OCI-LY1 (cell line): Measurements from ENCODE around the gene OR2V1.
"Not testable (repeated sequence)": the region's sequence is repeated elsewhere in the genome, so short reads cannot be mapped to it uniquely, and the experiment has no call there.

Experiments
- CTCF ChIP-seq: fragments of 200-600 bp; sonication (generic), shearing (Covaris generic); IDR thresholded peaks from 2 replicates; pipeline ENCODE4 v1.5.1; 2017; ENCODE audit warnings: mild to moderate bottlenecking, antibody characterized with exemption, low read length, moderate library complexity, mixed read lengths
- EZH2 ChIP-seq: fragments of 200-600 bp; sonication (generic), shearing (Covaris generic); IDR thresholded peaks from 2 replicates; pipeline ENCODE4 v1.8.0; 2017; ENCODE audit warnings: borderline replicate concordance, mixed run types, mild to moderate bottlenecking, antibody characterized with exemption, low read length, moderate library complexity, mixed read lengths

- TF ChIP-seq EZH2, CTCF: not testable (repeated sequence)
These were observed 46.6 kb upstream of the OR2V1 start for GRCh38 chr5:181177559-181177958.
